ENCODE measurements around the gene BST1.
A peak's percentile ranks its signal among the peaks of the same experiment; 100 is the strongest.

Gene BST1

DNA sequence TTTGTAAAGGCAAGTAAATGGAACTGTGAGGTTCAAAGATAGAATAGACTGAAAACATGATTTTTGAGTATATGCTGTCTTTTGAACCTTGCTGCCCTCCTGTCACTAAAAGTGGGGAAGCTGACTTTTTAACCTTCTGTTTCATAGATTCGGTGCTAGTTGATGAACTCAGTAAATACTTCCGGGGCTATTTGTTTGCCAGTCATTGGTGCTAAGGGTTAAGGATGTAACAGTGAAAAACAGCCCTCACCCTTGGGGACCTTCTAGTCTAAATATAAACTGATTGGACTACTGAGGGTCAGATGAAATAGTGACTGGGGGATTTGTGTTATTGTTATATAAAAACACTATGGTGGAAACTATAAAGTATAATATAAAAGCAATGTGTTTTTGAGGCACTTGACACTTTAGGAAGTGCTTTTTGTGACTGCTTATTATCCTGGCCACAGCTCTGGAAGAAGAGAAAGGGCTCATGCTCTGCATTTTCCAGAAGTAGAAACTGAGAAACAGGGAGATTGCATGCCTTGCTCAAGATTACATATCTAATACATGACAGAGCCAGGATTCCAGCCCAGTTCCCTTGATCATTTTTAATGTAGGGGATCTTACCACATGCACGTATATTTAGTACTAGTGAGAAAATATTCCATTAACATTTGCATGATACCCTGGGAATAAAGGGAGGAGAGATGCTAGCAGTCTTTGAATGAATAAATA lies 3.9 kb downstream of the BST1 start:
- Histone ChIP-seq H3K23ac (ENCODE audit: low read length in 2 of 2) (no peak overlapping the region), H3K4me3 (ENCODE audit: insufficient read depth in 1 of 2, low read depth in 1 of 2, low read length in 2 of 2) (peak overlapping the region in 1 of 2 experiments; percentile 10), H3K18ac (ENCODE audit: low read depth in 1 of 2, low read length in 2 of 2) (no peak overlapping the region), H2BK12ac (ENCODE audit: low read length in 2 of 2) (no peak overlapping the region), H3K4me2 (ENCODE audit: low read length, poor library complexity, severe bottlenecking) (no peak overlapping the region), H2AK5ac (ENCODE audit: low read length, severe bottlenecking) (no peak overlapping the region), H3K4ac (ENCODE audit: low read depth in 1 of 2, low read length in 2 of 2) (no peak overlapping the region), H3K36me3 (ENCODE audit: control insufficient read depth in 1 of 2, insufficient read depth in 2 of 2, low read depth in 1 of 2, low read length in 2 of 2) (peaks cover 0 to 8% of the 10 kb centered on the region in 2 experiments), H3K4me1 (ENCODE audit: control insufficient read depth, insufficient read depth, low read depth, low read length) (peaks cover 2% of the 10 kb centered on the region), H3K27ac (ENCODE audit: low read length, poor library complexity, severe bottlenecking) (no peak overlapping the region), H3K27me3 (ENCODE audit: control insufficient read depth in 1 of 2, insufficient read depth in 1 of 2, low read length in 2 of 2) (no peaks in the 10 kb centered on the region), H3K79me1 (replicated peaks; ENCODE audit: low read length, poor library complexity, severe bottlenecking) (no peaks in the 10 kb centered on the region), H3K14ac (ENCODE audit: low read length in 2 of 2) (no peak overlapping the region), H3K9ac (ENCODE audit: low read length) (no peak overlapping the region), H2BK120ac (ENCODE audit: low read depth, low read length) (no peak overlapping the region), H4K8ac (ENCODE audit: low read length) (no peak overlapping the region), H3K9me3 (ENCODE audit: control insufficient read depth, low read length) (no peaks in the 10 kb centered on the region), H2BK5ac (ENCODE audit: low read depth, low read length, poor library complexity, severe bottlenecking) (no peak overlapping the region), H2AFZ (ENCODE audit: low read depth, low read length) (no peak overlapping the region), H4K91ac (ENCODE audit: low read length) (no peak overlapping the region), H2BK15ac (ENCODE audit: low read depth, poor library complexity, severe bottlenecking) (no peak overlapping the region)
- DNase-seq = no peak
- 50% methylated on average over 2 of the region's 3 CpGs for WGBS

GRCh38 chr4:15707363-15707715 lies 4.5 kb downstream of the BST1 start:
- no peak overlapping the region for H4K8ac ChIP-seq (ENCODE audit: low read length)
- H2AFZ ChIP-seq (ENCODE audit: low read depth, low read length) = no peak overlapping the region
- H3K79me1 ChIP-seq (replicated peaks; ENCODE audit: low read length, poor library complexity, severe bottlenecking) = no peaks in the 10 kb centered on the region
- H2AK5ac ChIP-seq (ENCODE audit: low read length, severe bottlenecking) = no peak overlapping the region
- H3K4ac ChIP-seq (ENCODE audit: low read depth in 1 of 2, low read length in 2 of 2) = no peak overlapping the region
- H2BK5ac ChIP-seq (ENCODE audit: low read depth, low read length, poor library complexity, severe bottlenecking) = no peak overlapping the region
- H2BK120ac ChIP-seq (ENCODE audit: low read depth, low read length) = no peak overlapping the region
- no peak overlapping the region for H3K4me2 ChIP-seq (ENCODE audit: low read length, poor library complexity, severe bottlenecking)
- DNase-seq = no peak
- H3K23ac ChIP-seq (ENCODE audit: low read length in 2 of 2) = no peak overlapping the region
- no peak overlapping the region for H4K91ac ChIP-seq (ENCODE audit: low read length)
- no peak overlapping the region for H2BK12ac ChIP-seq (ENCODE audit: low read length in 2 of 2)
- peak overlapping the region in 1 of 2 experiments; percentile 10 for H3K4me3 ChIP-seq (ENCODE audit: insufficient read depth in 1 of 2, low read depth in 1 of 2, low read length in 2 of 2)
- no peak overlapping the region for H2BK15ac ChIP-seq (ENCODE audit: low read depth, poor library complexity, severe bottlenecking)
- peaks cover 0 to 12% of the 10 kb centered on the region in 2 experiments for H3K36me3 ChIP-seq (ENCODE audit: control insufficient read depth in 1 of 2, insufficient read depth in 2 of 2, low read depth in 1 of 2, low read length in 2 of 2)
- no peak overlapping the region for H3K27ac ChIP-seq (ENCODE audit: low read length, poor library complexity, severe bottlenecking)
- no peaks in the 10 kb centered on the region for H3K27me3 ChIP-seq (ENCODE audit: control insufficient read depth in 1 of 2, insufficient read depth in 1 of 2, low read length in 2 of 2)
- no peak overlapping the region for H3K14ac ChIP-seq (ENCODE audit: low read length in 2 of 2)
- 76% methylated on average over 6 of the region's 7 CpGs for WGBS
- no peaks in the 10 kb centered on the region for H3K9me3 ChIP-seq (ENCODE audit: control insufficient read depth, low read length)
- H3K9ac ChIP-seq (ENCODE audit: low read length) = no peak overlapping the region
- H3K18ac ChIP-seq (ENCODE audit: low read depth in 1 of 2, low read length in 2 of 2) = no peak overlapping the region
- H3K4me1 ChIP-seq (ENCODE audit: control insufficient read depth, insufficient read depth, low read depth, low read length) = peaks cover 2% of the 10 kb centered on the region

DNA sequence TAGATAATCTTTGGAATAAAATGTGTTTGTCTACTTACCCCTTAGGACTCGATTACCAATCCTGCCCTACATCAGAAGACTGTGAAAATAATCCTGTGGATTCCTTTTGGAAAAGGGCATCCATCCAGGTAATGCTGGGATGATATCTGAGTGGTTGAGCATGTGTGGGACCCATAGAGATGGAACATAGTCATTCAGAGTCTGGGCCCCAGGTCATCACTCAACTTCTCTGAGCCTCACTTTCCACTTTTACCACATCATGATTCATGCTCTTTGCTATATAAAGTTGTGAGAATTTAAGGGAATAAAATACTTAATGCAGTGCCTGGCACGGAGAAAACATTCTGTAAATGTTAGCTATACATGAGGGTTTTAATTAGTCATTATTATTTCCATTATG lies 8.9 kb downstream of the BST1 start:
- no peak overlapping the region for H3K27ac ChIP-seq (ENCODE audit: low read length, poor library complexity, severe bottlenecking)
- no peak overlapping the region for H4K8ac ChIP-seq (ENCODE audit: low read length)
- H3K4me3 ChIP-seq (ENCODE audit: insufficient read depth in 1 of 2, low read depth in 1 of 2, low read length in 2 of 2) = no peak overlapping the region
- no peak overlapping the region for H2AFZ ChIP-seq (ENCODE audit: low read depth, low read length)
- H3K9ac ChIP-seq (ENCODE audit: low read length) = no peak overlapping the region
- WGBS = no CpG with 5 or more reads among the region's 2 CpGs
- no peaks in the 10 kb centered on the region for H3K9me3 ChIP-seq (ENCODE audit: control insufficient read depth, low read length)
- no peak overlapping the region for H3K4me2 ChIP-seq (ENCODE audit: low read length, poor library complexity, severe bottlenecking)
- H3K18ac ChIP-seq (ENCODE audit: low read depth in 1 of 2, low read length in 2 of 2) = no peak overlapping the region
- H3K36me3 ChIP-seq (ENCODE audit: control insufficient read depth in 1 of 2, insufficient read depth in 2 of 2, low read depth in 1 of 2, low read length in 2 of 2) = peaks cover 0 to 25% of the 10 kb centered on the region in 2 experiments
- no peak overlapping the region for H4K91ac ChIP-seq (ENCODE audit: low read length)
- no peaks in the 10 kb centered on the region for H3K79me1 ChIP-seq (replicated peaks; ENCODE audit: low read length, poor library complexity, severe bottlenecking)
- no peak overlapping the region for H2BK120ac ChIP-seq (ENCODE audit: low read depth, low read length)
- H3K4ac ChIP-seq (ENCODE audit: low read depth in 1 of 2, low read length in 2 of 2) = no peak overlapping the region
- H2BK15ac ChIP-seq (ENCODE audit: low read depth, poor library complexity, severe bottlenecking) = no peak overlapping the region
- no peak overlapping the region for H2BK12ac ChIP-seq (ENCODE audit: low read length in 2 of 2)
- H2BK5ac ChIP-seq (ENCODE audit: low read depth, low read length, poor library complexity, severe bottlenecking) = no peak overlapping the region
- H3K4me1 ChIP-seq (ENCODE audit: control insufficient read depth, insufficient read depth, low read depth, low read length) = peaks cover 2% of the 10 kb centered on the region
- no peak overlapping the region for H2AK5ac ChIP-seq (ENCODE audit: low read length, severe bottlenecking)
- H3K27me3 ChIP-seq (ENCODE audit: control insufficient read depth in 1 of 2, insufficient read depth in 1 of 2, low read length in 2 of 2) = no peaks in the 10 kb centered on the region
- no peak for DNase-seq
- no peak overlapping the region for H3K14ac ChIP-seq (ENCODE audit: low read length in 2 of 2)
- no peak overlapping the region for H3K23ac ChIP-seq (ENCODE audit: low read length in 2 of 2)

- Histone ChIP-seq H2BK15ac (ENCODE audit: low read depth, poor library complexity, severe bottlenecking) (no peak overlapping the region), H4K91ac (ENCODE audit: low read length) (no peak overlapping the region), H3K27me3 (ENCODE audit: control insufficient read depth in 1 of 2, insufficient read depth in 1 of 2, low read length in 2 of 2) (no peaks in the 10 kb centered on the region), H3K18ac (ENCODE audit: low read depth in 1 of 2, low read length in 2 of 2) (no peak overlapping the region), H3K14ac (ENCODE audit: low read length in 2 of 2) (no peak overlapping the region), H3K36me3 (ENCODE audit: control insufficient read depth in 1 of 2, insufficient read depth in 2 of 2, low read depth in 1 of 2, low read length in 2 of 2) (peaks cover 0 to 25% of the 10 kb centered on the region in 2 experiments), H2BK5ac (ENCODE audit: low read depth, low read length, poor library complexity, severe bottlenecking) (no peak overlapping the region), H2BK12ac (ENCODE audit: low read length in 2 of 2) (peak overlapping the region in 1 of 2 experiments; percentile 63), H3K4me3 (ENCODE audit: insufficient read depth in 1 of 2, low read depth in 1 of 2, low read length in 2 of 2) (no peak overlapping the region), H2AK5ac (ENCODE audit: low read length, severe bottlenecking) (no peak overlapping the region), H3K4ac (ENCODE audit: low read depth in 1 of 2, low read length in 2 of 2) (no peak overlapping the region), H2AFZ (ENCODE audit: low read depth, low read length) (no peak overlapping the region), H4K8ac (ENCODE audit: low read length) (no peak overlapping the region), H3K23ac (ENCODE audit: low read length in 2 of 2) (no peak overlapping the region), H3K27ac (ENCODE audit: low read length, poor library complexity, severe bottlenecking) (no peak overlapping the region), H3K4me2 (ENCODE audit: low read length, poor library complexity, severe bottlenecking) (no peak overlapping the region), H3K79me1 (replicated peaks; ENCODE audit: low read length, poor library complexity, severe bottlenecking) (no peaks in the 10 kb centered on the region), H3K9me3 (ENCODE audit: control insufficient read depth, low read length) (no peaks in the 10 kb centered on the region), H3K4me1 (ENCODE audit: control insufficient read depth, insufficient read depth, low read depth, low read length) (peaks cover 3% of the 10 kb centered on the region), H3K9ac (ENCODE audit: low read length) (no peak overlapping the region), H2BK120ac (ENCODE audit: low read depth, low read length) (no peak overlapping the region)
- no peak for DNase-seq
- WGBS = no CpG with 5 or more reads among the region's 1 CpG
These were observed 9.3 kb downstream of the BST1 start for GRCh38 chr4:15712214-15712613.

Data from mesenchymal stem cell (in vitro differentiated cells and primary cell).